ES-I3 (cell line): ENCODE results near the gene ITGB8.

Experiments used
- H3K36me3 ChIP-seq: 2 replicates; pipeline ENCODE4 v1.6.1; 2013; ENCODE audit warnings: mild to moderate bottlenecking, low read length, control low read depth, moderate library complexity; ENCODE audit not compliant: insufficient read depth
- H3K4me1 ChIP-seq: 2 replicates; pipeline ENCODE4 v1.6.1; 2013; ENCODE audit warnings: mild to moderate bottlenecking, control low read depth, low read length; ENCODE audit not compliant: insufficient read depth
- H3K9ac ChIP-seq: 2 replicates; pipeline ENCODE4 v1.6.1; 2013; ENCODE audit warnings: low read depth, mild to moderate bottlenecking, low read length, moderate library complexity
- H3K9me3 ChIP-seq: 2 replicates; pipeline ENCODE4 v1.6.1; 2013; ENCODE audit warnings: mild to moderate bottlenecking, low read length, moderate library complexity; ENCODE audit not compliant: control insufficient read depth, insufficient read depth

Gene ITGB8

DNA sequence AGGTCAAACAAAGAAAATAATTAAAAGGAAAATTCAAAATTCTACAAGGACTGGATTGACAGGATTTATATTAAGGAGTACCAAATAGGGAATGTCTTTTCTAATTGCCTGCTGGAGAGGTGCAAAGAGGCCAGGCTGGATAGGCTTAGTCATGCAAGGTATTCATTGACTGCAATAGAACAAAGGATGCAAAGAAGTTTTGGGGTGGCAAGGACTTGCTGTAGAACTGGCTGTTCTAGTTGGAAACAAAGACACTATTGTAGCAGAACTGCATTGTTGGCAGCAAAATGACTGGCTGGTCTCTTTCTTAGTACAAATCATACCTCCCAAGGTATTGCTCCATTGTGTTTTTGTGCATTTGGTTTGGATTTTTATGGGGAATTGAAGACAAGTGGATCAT, 10.1 kb downstream of the ITGB8 start:
- H3K9me3 ChIP-seq, result no peaks in the 10 kb centered on the region
- no peak overlapping the region for H3K9ac ChIP-seq
- H3K4me1 ChIP-seq, result peaks cover 17% of the 10 kb centered on the region
- H3K36me3 ChIP-seq, result no peaks in the 10 kb centered on the region

GRCh38 chr7:20343205-20343604, 12.5 kb downstream of the ITGB8 start:
- Histone ChIP-seq H3K9me3 (no peaks in the 10 kb centered on the region), H3K36me3 (no peaks in the 10 kb centered on the region), H3K9ac (no peak overlapping the region), H3K4me1 (peaks cover 17% of the 10 kb centered on the region)

GRCh38 chr7:20343941-20344340, 13.2 kb downstream of the ITGB8 start:
- H3K4me1 ChIP-seq, result peaks cover 17% of the 10 kb centered on the region
- no peak overlapping the region for H3K9ac ChIP-seq
- no peaks in the 10 kb centered on the region for H3K9me3 ChIP-seq
- H3K36me3 ChIP-seq, result no peaks in the 10 kb centered on the region

GRCh38 chr7:20344396-20344795, 13.7 kb downstream of the ITGB8 start:
- H3K4me1 ChIP-seq, result peaks cover 17% of the 10 kb centered on the region

GRCh38 chr7:20346577-20346976, 15.9 kb downstream of the ITGB8 start:
- no peaks in the 10 kb centered on the region for H3K9me3 ChIP-seq
- no peak overlapping the region for H3K9ac ChIP-seq
- peaks cover 11% of the 10 kb centered on the region for H3K4me1 ChIP-seq
- no peaks in the 10 kb centered on the region for H3K36me3 ChIP-seq

More at GRCh38 chr7:20344396-20344795, 13.7 kb downstream of the ITGB8 start:
- Histone ChIP-seq H3K36me3 (no peaks in the 10 kb centered on the region), H3K9ac (no peak overlapping the region), H3K9me3 (no peaks in the 10 kb centered on the region)

DNA sequence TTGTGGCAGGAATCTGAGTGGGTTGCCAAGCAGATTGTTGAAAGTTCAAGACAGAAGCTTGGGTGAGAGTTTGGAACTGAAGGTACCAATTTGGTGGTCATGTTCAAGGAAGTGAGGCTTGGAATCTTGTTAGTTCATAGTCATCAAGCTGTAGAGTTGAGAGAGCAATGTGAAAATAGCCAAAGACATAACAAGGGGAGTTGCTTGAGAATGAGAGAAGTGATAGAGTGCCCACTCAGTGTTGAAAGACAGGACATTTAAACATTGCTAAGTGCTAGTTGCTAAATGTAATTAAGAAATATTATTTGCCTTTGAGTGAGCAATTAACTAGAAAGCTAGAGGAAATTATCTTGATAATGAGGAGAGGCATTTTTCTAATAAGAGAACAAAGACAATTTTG, 17.0 kb downstream of the ITGB8 start:
- Histone ChIP-seq H3K9me3 (no peaks in the 10 kb centered on the region), H3K36me3 (no peaks in the 10 kb centered on the region), H3K9ac (no peak overlapping the region), H3K4me1 (peaks cover 11% of the 10 kb centered on the region)

DNA sequence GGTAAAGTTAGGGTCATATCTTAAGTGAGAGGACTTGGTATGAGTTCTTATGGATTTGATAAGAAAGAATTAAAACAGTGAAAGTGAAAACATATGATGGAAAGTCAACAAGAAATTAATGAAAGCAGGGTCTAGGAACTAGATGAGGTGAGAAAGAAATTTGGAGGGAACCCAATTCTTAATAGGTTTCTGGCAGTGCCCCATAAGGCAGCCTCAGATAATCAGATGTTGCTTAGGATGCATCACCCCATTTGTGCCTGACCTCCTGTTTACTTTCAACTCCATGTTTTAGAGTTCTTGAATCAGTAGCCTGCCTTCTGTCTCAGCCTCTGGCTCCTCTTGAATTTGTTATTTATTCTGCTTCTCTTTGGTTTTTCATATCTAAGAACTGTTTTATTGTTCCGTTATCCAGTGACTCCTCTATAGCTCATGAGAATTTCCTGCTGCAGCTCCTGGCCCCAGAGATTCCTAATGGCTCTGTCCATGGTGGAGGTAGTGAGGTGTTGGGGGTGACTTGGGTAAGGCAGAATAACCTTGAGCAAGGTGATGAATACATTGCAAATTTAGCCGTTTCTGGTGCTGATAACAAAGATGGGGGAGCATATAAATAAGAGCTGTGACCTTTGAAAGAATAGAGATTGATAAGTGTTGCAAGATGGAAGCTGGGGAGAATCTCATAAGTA, 17.6 kb downstream of the ITGB8 start:
- H3K36me3 ChIP-seq, result no peaks in the 10 kb centered on the region
- H3K4me1 ChIP-seq, result peaks cover 5% of the 10 kb centered on the region; the same call in 1 of the 2 replicates
- H3K9me3 ChIP-seq, result no peaks in the 10 kb centered on the region
- no peak overlapping the region for H3K9ac ChIP-seq

DNA sequence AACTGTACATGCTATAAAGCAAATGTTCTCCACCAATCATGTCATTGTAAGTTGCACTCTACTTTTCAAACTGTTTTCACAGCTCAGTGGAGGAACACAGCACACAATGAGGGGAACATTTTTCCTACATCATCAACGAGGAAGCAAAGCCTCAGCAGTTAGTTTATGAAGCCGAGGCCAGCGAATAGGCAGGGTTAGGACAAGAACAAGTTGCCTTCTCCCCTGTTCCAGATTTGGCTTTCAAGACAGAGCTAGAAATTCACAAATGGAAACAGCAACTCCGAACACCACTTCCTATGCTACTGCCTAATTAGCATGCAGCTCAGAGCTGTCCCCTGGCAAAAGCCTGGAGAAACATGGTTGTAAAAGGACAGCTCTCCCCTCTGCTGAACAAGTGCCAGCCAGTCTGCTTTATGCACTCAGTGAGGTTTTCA, 19.8 kb downstream of the ITGB8 start:
- H3K9me3 ChIP-seq, result no peaks in the 10 kb centered on the region
- H3K36me3 ChIP-seq, result no peaks in the 10 kb centered on the region
- H3K9ac ChIP-seq, result no peak overlapping the region
- H3K4me1 ChIP-seq, result peaks cover 10% of the 10 kb centered on the region; the same call in 1 of the 2 replicates

GRCh38 chr7:20350996-20351692, 20.4 kb downstream of the ITGB8 start:
- Histone ChIP-seq H3K36me3 (no peaks in the 10 kb centered on the region), H3K9me3 (no peaks in the 10 kb centered on the region), H3K9ac (no peak overlapping the region), H3K4me1 (peaks cover 10% of the 10 kb centered on the region; the same call in 1 of the 2 replicates)

DNA sequence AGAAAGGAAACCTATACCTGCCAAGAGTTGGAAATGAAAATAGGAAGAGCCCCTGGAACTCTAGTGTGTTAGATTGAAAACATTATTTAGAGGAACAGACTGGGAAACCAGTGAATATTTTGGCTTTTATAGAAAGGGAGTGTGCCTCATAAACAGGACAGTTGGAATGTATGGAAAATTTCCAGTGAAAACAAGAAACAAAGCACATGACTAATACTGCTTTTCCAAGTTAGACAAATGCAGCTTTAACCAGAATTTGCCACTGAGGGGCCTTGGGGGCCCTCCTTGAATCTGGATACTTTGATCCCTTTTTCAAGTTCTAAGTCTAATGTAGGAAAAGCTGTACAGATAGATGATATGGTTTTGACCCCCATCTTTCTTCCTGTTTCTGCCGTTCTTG, 21.2 kb downstream of the ITGB8 start:
- no peaks in the 10 kb centered on the region for H3K36me3 ChIP-seq
- H3K4me1 ChIP-seq, result peaks cover 10% of the 10 kb centered on the region; the same call in 1 of the 2 replicates
- no peak overlapping the region for H3K9ac ChIP-seq
- H3K9me3 ChIP-seq, result no peaks in the 10 kb centered on the region

DNA sequence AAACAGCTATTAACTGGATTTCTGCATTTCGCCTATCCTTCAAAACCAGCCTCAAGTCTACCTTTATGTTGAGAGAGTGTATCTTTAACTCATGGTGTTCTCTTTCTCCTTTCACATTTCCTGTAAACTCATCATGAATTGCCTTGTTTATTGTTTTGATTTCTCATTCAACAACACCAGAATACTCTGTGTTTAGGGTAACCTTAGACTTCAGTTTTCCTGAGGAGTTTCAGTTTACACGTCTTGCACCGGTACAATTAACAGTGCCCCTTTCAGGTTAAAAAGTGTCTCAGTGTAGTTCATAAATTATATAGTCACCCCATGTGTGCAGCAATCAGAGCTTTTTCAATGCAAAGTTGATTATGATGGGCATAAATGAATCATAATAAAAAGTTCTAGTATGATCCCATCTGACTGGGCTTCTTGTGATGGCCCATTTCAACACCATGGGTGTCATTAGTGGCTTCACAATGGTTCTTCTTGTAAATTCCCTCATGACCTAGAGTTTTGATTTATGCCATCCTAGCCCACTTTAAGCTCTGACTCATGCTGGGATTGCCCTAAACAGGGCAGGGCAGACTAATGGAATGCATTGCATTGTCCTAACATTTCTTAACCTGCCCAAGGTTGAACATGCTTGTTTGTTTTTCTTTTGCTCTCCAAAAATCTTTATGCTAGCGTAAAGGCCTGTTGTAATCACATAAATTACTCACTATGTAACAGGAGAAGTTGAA, 22.0 kb downstream of the ITGB8 start:
- Histone ChIP-seq H3K9ac (no peak overlapping the region), H3K9me3 (no peaks in the 10 kb centered on the region), H3K36me3 (no peaks in the 10 kb centered on the region), H3K4me1 (peaks cover 10% of the 10 kb centered on the region; the same call in 1 of the 2 replicates)

DNA sequence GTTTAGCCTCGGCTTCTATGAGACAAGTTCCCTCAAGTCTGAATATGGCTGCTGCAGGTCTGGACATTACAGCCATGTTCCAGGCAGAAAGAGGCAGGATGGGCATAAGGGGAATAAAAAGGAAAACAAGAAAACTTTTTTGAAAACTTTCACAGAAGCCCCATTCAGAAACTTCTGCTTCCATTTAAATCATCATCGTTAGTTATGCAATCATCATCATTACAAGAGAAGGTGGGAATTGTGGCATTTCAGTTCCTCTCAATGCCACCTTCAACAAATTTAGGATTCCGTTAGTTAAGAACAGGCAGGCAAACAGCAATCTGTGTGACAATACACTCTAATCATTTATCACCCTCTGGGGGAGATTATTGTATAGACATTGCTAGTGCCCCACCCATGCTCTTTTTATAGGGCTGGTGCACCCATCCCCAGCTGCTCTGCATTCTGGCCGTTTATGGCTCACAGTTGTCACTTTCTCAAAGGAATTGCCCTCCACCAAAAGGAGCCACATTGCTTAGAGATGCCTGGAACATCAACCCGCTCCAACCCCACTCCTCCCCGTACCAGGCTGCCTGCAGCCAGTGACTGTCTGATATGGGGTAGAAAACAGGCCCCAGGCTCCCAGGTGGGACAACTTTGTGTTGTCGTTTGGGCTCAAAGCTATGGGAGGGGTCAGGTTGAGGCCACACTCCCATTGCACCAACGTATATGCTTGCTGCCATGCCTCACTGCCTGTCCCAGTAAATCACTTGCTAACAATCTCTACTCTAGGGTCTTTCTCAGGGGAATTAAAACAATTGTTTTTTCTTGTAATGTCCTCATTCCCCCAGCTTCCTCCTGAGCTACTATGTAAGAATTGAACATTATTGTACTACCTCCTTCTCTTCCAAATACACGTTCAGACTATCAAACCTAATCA, 24.2 kb downstream of the ITGB8 start:
- H3K9ac ChIP-seq, result no peak overlapping the region
- H3K36me3 ChIP-seq, result no peaks in the 10 kb centered on the region

GRCh38 chr7:20358106-20358505, 27.4 kb downstream of the ITGB8 start:
- Histone ChIP-seq H3K4me1 (0 out of 2 replicates have a peak, but pooled peaks cover 5% of the 10 kb centered on the region), H3K9ac (no peak overlapping the region), H3K36me3 (no peaks in the 10 kb centered on the region), H3K9me3 (no peaks in the 10 kb centered on the region)

More for the DNA sequence above, 24.2 kb downstream of the ITGB8 start:
- Histone ChIP-seq H3K4me1 (peaks cover 10% of the 10 kb centered on the region; the same call in 1 of the 2 replicates), H3K9me3 (no peaks in the 10 kb centered on the region)
